Heart left ventricle (tissue), 13 donors: ENCODE results near the gene JUND.

Experiments used
- POLR2A ChIP-seq, 2 donors: fragments of 450-650 bp; IDR thresholded peaks; one replicate each; pipeline ENCODE4 v1.6.1; 2017; ENCODE audit warnings: antibody characterized with exemption in 2 of 2, mild to moderate bottlenecking in 2 of 2, moderate library complexity in 2 of 2
- TF ChIP-seq, protein P1 (sequence below), 12 donors: fragments of 200-600 bp; sonication (generic) in 4 of 12; IDR thresholded peaks; one replicate each; pipeline versions ENCODE4 v1.5.0 to v1.8.0; 2018 to 2022; ENCODE audit warnings: antibody characterized with exemption in 12 of 12, mild to moderate bottlenecking in 5 of 12
- donor health status: ischemic (EF 13 %, LVEDD 7.1; RV severe dilation, severe dysfunction).
- donor health status: DM: no; HTN: yes; CAD: no.
- donor health status: DM: no; HTN: no; CAD: no.
- donor health status: ischemic (EF 25% LVEDD 6.9; RV normal size, moderate dysfunction).
- donor health status: ischemic (EF 25% LVEDD 5.7; RV mildly dilated, moderate dysfunction).
- donor health status: ischemic (EF 35%, LVEDD 5.7; RV mildly dilated, moderate dysfunction).
- donor health status: nonischemic (EF 11% LVEDD 7.7; RV severe dilation, severe dysfunction).
- donor health status: DM: yes; HTN: yes; CAD: no.
- donor health status: PGD.
- donor health status: ischemic (EF 29% LVEDD 5.4; RV normal size, mild dysfunction).
- donor health status: nonischemic (EF 23%, LVEDD 6.1; RV moderate dilation, normal function).

GRCh38 chr19:18322318-18322758 lies 40.9 kb upstream of the JUND start:
- TF ChIP-seq, protein P1, sequence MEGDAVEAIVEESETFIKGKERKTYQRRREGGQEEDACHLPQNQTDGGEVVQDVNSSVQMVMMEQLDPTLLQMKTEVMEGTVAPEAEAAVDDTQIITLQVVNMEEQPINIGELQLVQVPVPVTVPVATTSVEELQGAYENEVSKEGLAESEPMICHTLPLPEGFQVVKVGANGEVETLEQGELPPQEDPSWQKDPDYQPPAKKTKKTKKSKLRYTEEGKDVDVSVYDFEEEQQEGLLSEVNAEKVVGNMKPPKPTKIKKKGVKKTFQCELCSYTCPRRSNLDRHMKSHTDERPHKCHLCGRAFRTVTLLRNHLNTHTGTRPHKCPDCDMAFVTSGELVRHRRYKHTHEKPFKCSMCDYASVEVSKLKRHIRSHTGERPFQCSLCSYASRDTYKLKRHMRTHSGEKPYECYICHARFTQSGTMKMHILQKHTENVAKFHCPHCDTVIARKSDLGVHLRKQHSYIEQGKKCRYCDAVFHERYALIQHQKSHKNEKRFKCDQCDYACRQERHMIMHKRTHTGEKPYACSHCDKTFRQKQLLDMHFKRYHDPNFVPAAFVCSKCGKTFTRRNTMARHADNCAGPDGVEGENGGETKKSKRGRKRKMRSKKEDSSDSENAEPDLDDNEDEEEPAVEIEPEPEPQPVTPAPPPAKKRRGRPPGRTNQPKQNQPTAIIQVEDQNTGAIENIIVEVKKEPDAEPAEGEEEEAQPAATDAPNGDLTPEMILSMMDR (IDR thresholded peaks at IDR 0.05): peak in 5 of 12 donors; percentile 10 to 31 (median 17)
- no peak for TF ChIP-seq POLR2A (IDR thresholded peaks at IDR 0.05)
